Peyer's patch (tissue), 4 donors: ENCODE data around the gene GNRH2. TPM values are rescaled to one million over a fixed set of nuclear protein-coding genes. Genes with fewer than 3 reads are reported as not detected.
"Not testable (repeated sequence)": the region's sequence is repeated elsewhere in the genome, so short reads cannot be mapped to it uniquely, and the experiment has no call there.

Experiments used
- DNase-seq, 3 donors: peaks; one replicate each; pipeline ENCODE4 v3.0.0-alpha.2; 2017 to 2019
- H3K27ac ChIP-seq, 4 donors: fragments of 200-600 bp; sonication (generic); one replicate each; pipeline ENCODE4 v1.5.1; 2016 to 2019
- H3K27me3 ChIP-seq, 2 donors: fragments of 200-600 bp; sonication (generic); one replicate each; pipeline ENCODE4 v1.5.1; 2019
- H3K36me3 ChIP-seq, 3 donors: fragments of 200-600 bp; sonication (generic); one replicate each; pipeline ENCODE4 v1.5.1; 2016 to 2019
- H3K4me1 ChIP-seq, 4 donors: fragments of 200-600 bp; sonication (generic); one replicate each; pipeline ENCODE4 v1.5.1; 2016 to 2019
- H3K4me3 ChIP-seq, 4 donors: fragments of 200-600 bp; sonication (generic); 1 replicate in 3 of 4; 2 replicates in 1 of 4; pipeline ENCODE4 v1.5.1; 2016 to 2019; ENCODE audit warnings: mild to moderate bottlenecking in 1 of 4
- H3K9me3 ChIP-seq, 4 donors: fragments of 200-600 bp; sonication (generic); one replicate each; pipeline ENCODE4 v1.5.1; 2016 to 2019; ENCODE audit warnings: mild to moderate bottlenecking in 1 of 4
- CTCF ChIP-seq, 6 experiments: fragments of 450-650 bp in 4 of 6; fragments of 200-600 bp in 2 of 6; sonication (generic) in 1 of 6; IDR thresholded peaks; one replicate each; pipeline ENCODE4 v1.5.1; 2017 to 2019; ENCODE audit warnings: antibody characterized with exemption in 6 of 6, mild to moderate bottlenecking in 3 of 6, moderate library complexity in 1 of 6
- POLR2A ChIP-seq, 2 donors: fragments of 450-650 bp; IDR thresholded peaks; one replicate each; pipeline ENCODE4 v1.5.1; 2017; ENCODE audit warnings: antibody characterized with exemption in 2 of 2, mild to moderate bottlenecking in 2 of 2, moderate library complexity in 2 of 2
- total RNA-seq, 4 donors: library from RNA; depleted of rRNA; stranded (reverse); fragments of >200 nt; gene quantifications; one replicate each; pipeline ENCODE4 v1.1.0, GENCODE V29; 2016

Gene GNRH2
- total RNA-seq, 4 donors from 2014 or later: not detected

GRCh38 chr20:3011752-3012151, 31.7 kb upstream of the GNRH2 start:
- Histone ChIP-seq H3K27me3 (no peaks in the 10 kb centered on the region), H3K9me3 (no peaks in the 10 kb centered on the region), H3K36me3 (peaks cover 0 to 30% (median 0%) of the 10 kb centered on the region in 3 donors), H3K4me1 (no peaks in the 10 kb centered on the region), H3K27ac (no peak overlapping the region), H3K4me3 (no peak overlapping the region)
- no peak for DNase-seq
- TF ChIP-seq POLR2A (IDR thresholded peaks at IDR 0.05) (no peak), CTCF (IDR thresholded peaks at IDR 0.05) (no peak)

GRCh38 chr20:3013771-3014170, 29.7 kb upstream of the GNRH2 start:
- no peaks in the 10 kb centered on the region for H3K27me3 ChIP-seq
- no peak overlapping the region for H3K27ac ChIP-seq
- TF ChIP-seq CTCF (IDR thresholded peaks at IDR 0.05) (no peak), POLR2A (IDR thresholded peaks at IDR 0.05) (no peak)
- H3K36me3 ChIP-seq: peaks cover 0 to 21% (median 0%) of the 10 kb centered on the region in 3 donors
- H3K4me1 ChIP-seq: no peaks in the 10 kb centered on the region
- no peak overlapping the region for H3K4me3 ChIP-seq
- H3K9me3 ChIP-seq: no peaks in the 10 kb centered on the region
- DNase-seq: no peak

GRCh38 chr20:3014179-3014578, 29.2 kb upstream of the GNRH2 start:
- TF ChIP-seq CTCF (IDR thresholded peaks at IDR 0.05) (no peak), POLR2A (IDR thresholded peaks at IDR 0.05) (no peak)
- peaks cover 0 to 19% (median 0%) of the 10 kb centered on the region in 3 donors for H3K36me3 ChIP-seq

GRCh38 chr20:3014662-3015061, 28.8 kb upstream of the GNRH2 start:
- Histone ChIP-seq H3K4me1 (no peaks in the 10 kb centered on the region), H3K9me3 (no peaks in the 10 kb centered on the region), H3K4me3 (no peak overlapping the region), H3K36me3 (peaks cover 0 to 14% (median 0%) of the 10 kb centered on the region in 3 donors), H3K27me3 (no peaks in the 10 kb centered on the region), H3K27ac (no peak overlapping the region)
- TF ChIP-seq CTCF (IDR thresholded peaks at IDR 0.05) (no peak), POLR2A (IDR thresholded peaks at IDR 0.05) (no peak)
- no peak for DNase-seq

More at GRCh38 chr20:3014179-3014578, 29.2 kb upstream of the GNRH2 start:
- no peak for DNase-seq
- Histone ChIP-seq H3K9me3 (no peaks in the 10 kb centered on the region), H3K4me1 (no peaks in the 10 kb centered on the region), H3K27me3 (no peaks in the 10 kb centered on the region), H3K27ac (no peak overlapping the region), H3K4me3 (no peak overlapping the region)

- not testable (repeated sequence) for H3K27me3 ChIP-seq, DNase-seq, H3K27ac ChIP-seq, H3K9me3 ChIP-seq, H3K4me3 ChIP-seq, H3K4me1 ChIP-seq
- H3K36me3 ChIP-seq: peaks cover 0 to 14% (median 0%) of the 10 kb centered on the region in 3 donors
Observed at GRCh38 chr20:3015302-3015701, 28.1 kb upstream of the GNRH2 start.

- no peak for DNase-seq
- no peaks in the 10 kb centered on the region for H3K27me3 ChIP-seq
- H3K4me1 ChIP-seq: no peaks in the 10 kb centered on the region
- no peak overlapping the region for H3K27ac ChIP-seq
- H3K4me3 ChIP-seq: no peak overlapping the region
- H3K9me3 ChIP-seq: no peaks in the 10 kb centered on the region
- H3K36me3 ChIP-seq: peaks cover 0 to 64% (median 0%) of the 10 kb centered on the region in 3 donors
- TF ChIP-seq CTCF (IDR thresholded peaks at IDR 0.05): no peak
- no peak for TF ChIP-seq POLR2A (IDR thresholded peaks at IDR 0.05)
Observed at GRCh38 chr20:3021327-3021726, 22.1 kb upstream of the GNRH2 start.
